HPDE6-E6E7 (cell line): ENCODE measurements around the gene ABCF1.

Experiments used
- DNase-seq: peaks from one replicate; pipeline ENCODE4 v3.0.0; 2011; ENCODE audit warnings: missing footprints; ENCODE audit errors: extremely low spot score

The ABCF1 gene

DNA sequence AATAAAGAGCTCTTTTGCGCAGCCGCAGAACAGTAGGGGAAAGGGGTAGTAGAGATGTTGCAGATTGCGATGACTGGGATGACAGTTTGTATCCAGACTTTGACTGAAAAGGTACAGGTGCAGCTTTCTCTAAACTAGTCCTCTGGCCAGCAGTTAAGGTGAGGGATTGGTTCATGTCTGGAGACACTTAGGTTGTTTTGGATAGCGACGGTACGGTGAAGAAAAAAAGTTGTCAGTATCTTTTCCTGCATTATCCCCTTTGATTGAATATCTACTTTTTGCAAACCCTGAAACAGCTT, 13.6 kb upstream of the ABCF1 start:
- DNase-seq = no peak

DNA sequence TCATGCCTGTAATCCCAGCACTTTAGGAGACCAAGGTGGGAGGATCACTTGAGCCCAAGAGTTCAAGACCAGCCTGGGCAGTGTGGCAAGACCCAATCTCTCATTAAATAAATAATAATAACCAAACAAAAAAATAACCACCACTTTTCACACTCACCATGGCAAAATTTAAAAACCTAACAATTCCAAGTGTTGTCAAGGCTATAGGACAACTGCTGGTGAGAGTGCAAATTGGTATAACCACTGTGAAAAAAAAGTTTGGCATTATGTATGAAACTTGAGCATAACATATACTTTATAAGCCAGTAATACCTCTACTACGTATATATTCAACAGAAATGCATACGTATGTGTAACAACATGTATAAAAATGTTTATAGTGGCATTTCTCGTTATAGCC, 10.3 kb upstream of the ABCF1 start:
- DNase-seq = no peak

DNA sequence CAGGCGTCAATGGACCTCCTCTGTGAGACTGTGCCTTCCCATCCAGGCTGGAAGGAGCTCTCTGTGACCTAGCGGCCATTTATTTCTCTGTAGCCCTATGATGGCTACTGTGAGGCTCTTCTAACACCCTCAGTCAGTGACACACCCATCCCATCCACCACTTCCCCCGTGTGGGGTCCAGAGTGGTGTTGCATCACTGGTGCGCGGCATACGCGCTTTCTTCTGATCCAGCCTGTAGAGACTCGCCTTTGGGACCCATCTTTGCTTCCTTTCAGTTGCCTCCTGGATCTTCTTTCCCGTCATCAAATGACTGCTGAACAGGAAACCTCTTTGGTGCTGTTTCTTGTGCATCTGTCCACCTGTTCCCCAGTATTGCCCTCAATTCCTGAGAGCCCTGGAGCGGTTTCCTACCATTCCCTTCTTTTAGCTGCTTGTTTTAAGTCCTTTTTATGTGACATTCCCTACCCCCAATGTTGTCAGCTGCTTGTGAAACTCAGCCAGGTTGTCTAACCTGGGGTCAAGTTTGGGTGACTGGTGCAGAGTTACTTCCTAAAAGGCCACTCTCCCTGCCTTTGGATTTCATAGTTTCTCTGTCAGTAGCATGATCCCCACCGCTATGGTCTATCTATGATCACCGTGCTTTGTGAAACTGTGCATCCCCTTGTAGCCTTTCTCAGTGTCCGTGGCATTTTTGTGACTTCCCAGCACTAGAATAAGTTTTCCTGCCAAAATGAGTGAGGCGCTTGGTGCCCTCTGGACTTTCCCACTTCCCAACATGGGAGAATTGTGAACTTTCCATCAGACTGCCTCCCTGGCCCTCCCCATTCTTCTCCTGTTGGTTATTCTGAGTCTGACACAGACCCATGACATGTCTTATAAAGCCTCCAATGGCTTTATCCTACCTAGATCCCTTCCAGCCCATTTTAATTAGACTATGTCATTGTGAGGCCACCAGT, 8.5 kb upstream of the ABCF1 start:
- no peak for DNase-seq

DNA sequence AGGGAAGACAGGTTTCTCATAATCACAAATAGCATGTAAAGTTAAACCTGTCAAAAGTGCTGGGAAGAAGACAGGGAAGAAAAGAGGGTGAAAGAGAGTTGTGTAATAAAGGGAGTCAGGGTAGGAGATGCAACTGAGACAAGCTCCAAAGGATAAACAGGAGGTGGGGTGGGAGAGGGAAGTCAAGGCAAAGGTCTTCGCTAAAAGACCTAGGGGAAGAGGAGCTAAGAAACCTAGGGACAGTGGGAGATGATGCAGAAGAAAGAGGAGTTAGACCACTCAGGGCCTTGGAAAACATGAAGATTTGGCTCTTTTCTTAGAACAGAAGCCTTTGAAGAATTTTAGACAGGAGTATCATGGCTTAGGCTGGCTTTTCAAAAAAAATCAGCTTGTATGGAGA, 7.1 kb upstream of the ABCF1 start:
- no peak for DNase-seq

DNA sequence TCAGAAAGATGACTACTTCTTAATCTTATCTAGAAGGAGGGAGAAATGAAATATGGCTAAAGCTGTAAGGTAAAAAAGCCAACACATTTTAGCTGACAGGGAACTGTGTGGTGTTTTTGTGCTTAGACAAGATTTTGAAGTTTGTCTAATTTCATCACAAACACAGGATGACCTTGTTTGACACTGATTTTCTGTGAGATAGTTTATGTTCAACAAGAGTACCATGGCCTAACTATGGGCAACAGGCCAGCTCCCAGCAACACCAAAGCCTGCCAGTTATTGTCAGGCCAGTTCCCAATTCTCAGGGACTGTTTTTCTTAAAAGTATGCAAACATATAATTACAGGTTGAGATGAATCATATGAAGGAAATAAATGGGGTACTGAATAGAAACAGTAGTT, 5.5 kb upstream of the ABCF1 start:
- DNase-seq = no peak

DNA sequence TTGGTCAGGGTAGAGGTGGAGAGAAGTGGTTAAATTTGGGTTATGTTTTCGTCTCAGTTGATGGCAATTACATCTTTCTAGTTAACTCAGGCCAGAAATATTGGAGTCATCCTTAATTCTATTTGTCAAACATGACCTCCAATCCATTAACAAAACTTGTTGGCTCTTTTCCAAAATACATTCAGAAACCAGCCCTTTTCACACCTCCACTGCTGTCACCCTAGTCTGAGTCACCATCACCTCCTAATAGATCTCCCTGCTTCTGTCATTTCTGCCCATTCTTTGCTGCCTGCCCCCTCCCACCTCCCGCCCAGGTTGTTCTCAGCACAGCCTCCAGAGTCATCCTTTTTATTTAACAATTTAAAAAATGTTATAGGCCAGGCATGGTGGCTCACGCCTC, 3.0 kb upstream of the ABCF1 start:
- DNase-seq = no peak

DNA sequence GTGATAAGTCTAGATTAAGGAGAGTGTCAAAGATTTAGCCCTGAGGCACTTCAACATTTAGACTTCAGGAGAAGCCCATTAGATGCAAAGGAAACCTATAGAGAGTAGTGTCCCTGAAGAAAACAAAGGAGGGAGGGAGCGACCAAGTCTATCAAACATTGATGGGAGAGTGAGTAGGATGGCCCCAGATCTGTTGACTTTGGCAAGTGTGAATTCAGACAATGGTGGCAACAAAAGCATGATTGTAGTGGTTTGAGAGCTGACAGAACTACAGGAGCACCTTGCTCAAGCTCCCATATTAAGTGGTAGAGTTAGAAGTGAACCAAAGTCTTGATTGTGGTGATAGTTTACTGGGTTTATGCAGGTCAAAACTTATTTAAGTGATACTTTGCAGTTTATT, 979 bp upstream of the ABCF1 start:
- DNase-seq = no peak

DNA sequence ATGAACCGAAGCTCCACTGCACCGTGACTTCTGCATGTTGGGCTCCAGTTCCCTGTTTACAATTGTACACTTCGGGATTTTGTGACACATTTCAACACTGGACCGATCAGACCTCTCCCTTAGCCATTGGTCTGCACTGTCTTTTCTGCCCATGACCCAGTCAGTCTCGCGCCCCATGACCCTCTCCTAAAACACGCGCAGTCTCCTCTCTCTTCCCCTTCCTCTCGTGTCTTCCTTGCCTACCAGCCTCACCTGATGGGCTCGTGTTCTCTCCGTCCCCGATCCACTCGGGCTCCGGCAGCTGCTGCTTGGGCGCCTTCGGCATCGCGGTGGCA, 535 bp upstream of the ABCF1 start:
- no peak for DNase-seq

DNA sequence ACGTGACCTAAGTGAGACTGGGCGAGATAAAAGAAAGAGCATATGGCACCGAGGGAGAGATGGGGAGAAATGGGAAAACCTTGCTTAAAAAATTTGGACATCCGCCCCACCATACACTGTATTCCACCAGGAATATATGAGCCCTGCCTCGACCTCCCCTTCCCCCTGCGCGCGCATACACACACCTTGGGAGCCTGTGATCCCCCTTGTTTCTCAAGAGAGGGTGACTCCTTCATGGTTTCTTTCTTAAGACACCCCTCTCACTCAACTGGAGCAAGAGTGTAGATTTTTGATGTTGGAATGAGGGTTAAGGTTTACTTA, 480 bp downstream of the ABCF1 start:
- no peak for DNase-seq

DNA sequence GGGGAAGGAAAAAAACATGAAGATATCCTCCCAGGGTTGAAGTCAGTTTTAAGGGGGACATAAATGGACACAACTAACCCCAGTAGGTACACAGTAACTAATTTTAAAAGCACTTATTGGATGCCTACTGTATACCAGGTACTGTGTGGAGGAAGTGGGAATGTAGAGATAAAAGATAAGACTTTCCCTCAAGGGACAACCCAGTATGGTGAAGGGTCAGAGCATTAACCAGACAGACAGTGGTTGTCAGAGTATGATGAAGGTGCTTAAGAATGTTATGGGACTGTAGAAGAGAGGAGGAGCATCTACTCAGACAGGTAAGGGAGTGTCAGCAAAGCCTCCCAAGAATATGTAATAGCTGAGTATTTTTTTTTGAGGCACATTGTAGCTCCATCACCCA, 906 bp downstream of the ABCF1 start:
- no peak for DNase-seq

DNA sequence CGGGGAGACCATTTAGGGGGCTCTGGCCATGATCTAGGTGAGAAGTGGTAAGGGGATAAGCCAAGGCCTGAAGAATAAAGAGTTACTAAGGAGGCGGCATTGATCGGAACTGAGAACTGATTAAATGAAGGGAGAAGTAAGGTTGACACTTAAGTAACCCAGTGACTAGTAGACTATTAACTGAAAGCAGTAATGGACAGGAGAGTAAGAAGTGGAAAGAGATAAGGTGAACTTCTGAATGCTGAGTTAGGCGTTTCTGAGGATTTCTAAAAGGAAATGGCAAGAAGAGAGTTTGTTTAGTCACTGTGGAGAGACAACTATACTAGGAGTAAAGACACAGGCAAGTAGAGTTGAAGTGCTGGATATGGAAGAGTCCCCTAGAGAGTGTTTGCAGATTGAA, 1.9 kb downstream of the ABCF1 start:
- DNase-seq = no peak

DNA sequence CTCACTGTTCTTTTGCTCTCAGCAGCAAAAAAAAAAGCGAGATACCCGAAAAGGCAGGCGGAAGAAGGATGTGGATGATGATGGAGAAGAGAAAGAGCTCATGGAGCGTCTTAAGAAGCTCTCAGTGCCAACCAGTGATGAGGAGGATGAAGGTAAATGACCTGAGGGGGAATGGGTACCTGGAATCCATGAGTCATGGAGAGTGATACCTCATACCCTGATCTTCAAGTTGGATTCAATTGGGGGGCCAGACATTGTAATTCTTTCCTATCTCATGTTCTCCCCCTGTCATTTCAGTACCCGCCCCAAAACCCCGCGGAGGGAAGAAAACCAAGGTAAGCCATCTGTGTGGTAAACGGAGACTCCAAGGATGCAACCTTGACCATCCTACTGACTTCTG, 6.8 kb downstream of the ABCF1 start:
- DNase-seq = no peak

DNA sequence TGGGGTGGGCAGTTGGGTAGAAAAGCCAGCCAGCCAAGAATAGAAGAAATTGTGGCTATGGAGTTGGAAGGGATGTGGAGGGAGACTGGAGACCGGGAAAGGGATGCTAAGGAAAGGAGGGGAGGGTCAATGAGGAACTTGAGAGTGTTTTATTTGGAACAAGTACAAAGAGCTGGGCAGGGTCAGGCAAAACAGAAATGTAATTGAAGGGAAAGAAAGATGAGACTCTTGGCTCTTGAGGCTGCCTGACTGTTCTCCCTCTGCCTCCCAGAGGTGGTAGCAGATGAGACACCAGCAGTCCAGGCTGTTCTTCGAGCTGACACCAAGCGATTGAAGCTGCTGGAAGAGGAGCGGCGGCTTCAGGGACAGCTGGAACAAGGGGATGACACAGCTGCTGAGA, 12.7 kb downstream of the ABCF1 start:
- DNase-seq = no peak

DNA sequence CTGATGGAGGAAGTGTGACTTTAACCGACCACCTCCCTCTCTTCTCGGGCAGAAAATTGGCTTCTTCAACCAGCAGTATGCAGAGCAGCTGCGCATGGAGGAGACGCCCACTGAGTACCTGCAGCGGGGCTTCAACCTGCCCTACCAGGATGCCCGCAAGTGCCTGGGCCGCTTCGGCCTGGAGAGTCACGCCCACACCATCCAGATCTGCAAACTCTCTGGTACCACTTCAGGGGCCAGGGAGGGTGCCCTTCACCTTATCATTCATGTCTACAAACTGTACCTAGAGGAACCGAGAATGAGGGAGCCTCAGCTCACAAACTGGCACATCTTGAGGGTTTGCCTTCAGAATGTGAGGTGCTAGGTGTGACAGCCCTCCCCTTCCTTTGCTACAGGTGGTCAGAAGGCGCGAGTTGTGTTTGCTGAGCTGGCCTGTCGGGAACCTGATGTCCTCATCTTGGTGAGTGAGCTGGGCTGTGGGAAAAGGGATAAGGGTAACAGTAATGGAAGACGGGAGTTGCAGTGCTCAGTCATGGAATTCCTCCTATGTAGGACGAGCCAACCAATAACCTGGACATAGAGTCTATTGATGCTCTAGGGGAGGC, 18.6 kb downstream of the ABCF1 start:
- no peak for DNase-seq

DNA sequence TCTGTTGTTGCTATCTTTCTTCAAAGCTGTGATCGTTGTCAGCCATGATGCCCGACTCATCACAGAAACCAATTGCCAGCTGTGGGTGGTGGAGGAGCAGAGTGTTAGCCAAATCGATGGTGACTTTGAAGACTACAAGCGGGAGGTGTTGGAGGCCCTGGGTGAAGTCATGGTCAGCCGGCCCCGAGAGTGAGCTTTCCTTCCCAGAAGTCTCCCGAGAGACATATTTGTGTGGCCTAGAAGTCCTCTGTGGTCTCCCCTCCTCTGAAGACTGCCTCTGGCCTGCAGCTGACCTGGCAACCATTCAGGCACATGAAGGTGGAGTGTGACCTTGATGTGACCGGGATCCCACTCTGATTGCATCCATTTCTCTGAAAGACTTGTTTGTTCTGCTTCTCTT, 19.3 kb downstream of the ABCF1 start:
- no peak for DNase-seq

DNA sequence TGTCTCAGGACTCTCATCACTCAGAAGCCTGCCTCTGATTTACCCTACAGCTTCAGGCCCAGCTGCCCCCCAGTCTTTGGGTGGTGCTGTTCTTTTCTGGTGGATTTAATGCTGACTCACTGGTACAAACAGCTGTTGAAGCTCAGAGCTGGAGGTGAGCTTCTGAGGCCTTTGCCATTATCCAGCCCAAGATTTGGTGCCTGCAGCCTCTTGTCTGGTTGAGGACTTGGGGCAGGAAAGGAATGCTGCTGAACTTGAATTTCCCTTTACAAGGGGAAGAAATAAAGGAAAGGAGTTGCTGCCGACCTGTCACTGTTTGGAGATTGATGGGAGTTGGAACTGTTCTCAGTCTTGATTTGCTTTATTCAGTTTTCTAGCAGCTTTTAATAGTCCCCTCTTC, 19.8 kb downstream of the ABCF1 start:
- DNase-seq = peak; percentile 94

DNA sequence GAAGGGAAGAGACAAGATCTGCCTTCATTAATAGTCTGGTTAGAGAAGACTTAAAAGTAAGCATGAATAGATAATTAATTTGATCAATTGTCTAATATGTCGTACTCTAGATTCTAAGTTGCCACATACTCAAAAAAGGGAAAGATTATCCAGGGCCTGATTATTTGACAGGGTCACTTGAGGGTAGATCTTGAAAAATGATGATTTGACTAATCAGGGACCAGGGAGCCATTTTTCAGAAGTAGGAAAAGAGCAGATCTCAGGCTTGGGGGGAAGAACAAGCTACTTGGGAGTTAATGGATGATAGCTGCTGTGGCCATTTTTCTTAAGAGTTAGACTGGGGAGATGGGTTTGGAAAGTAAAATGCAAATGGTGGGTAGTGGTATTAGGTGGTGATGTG, 21.0 kb downstream of the ABCF1 start:
- no peak for DNase-seq

DNA sequence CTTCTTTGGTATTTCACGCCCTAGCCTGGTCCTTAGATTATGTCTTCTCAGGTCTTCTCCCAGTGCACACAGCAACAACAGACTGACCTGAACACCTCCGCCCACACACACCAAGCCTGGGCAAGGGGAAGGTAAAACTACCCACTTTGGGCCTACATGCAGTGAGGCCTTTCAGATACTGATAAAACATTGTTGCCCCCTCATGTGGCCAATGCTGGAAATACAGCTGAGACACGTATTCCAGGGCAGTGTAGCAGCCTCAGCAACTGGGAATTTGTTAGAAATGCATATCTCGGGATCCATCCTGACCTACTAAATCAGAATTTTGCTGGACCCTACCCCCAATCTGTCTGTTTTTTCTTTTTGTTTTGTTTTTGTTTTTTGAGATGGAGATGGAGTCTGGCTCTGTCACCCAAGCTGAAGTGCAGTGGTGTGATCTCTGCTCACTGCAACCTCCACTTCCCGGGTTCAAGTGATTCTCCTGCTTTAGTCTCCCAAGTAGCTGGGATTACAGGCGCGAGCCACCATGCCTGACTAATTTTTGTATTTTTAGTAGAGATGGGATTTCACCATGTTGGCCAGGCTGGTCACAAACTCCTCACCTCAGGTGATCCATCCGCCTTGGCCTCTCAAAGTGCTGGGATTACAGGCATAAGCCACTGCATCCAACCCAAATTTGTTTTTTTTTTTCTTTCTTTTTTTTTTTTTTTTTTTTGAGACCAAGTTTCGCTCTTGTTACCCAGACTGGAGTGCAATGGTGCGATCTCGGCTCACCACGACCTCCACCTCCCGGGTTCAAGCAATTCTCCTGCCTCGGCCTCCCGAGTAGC, 26.3 kb downstream of the ABCF1 start:
- peak; percentile 52 for DNase-seq

DNA sequence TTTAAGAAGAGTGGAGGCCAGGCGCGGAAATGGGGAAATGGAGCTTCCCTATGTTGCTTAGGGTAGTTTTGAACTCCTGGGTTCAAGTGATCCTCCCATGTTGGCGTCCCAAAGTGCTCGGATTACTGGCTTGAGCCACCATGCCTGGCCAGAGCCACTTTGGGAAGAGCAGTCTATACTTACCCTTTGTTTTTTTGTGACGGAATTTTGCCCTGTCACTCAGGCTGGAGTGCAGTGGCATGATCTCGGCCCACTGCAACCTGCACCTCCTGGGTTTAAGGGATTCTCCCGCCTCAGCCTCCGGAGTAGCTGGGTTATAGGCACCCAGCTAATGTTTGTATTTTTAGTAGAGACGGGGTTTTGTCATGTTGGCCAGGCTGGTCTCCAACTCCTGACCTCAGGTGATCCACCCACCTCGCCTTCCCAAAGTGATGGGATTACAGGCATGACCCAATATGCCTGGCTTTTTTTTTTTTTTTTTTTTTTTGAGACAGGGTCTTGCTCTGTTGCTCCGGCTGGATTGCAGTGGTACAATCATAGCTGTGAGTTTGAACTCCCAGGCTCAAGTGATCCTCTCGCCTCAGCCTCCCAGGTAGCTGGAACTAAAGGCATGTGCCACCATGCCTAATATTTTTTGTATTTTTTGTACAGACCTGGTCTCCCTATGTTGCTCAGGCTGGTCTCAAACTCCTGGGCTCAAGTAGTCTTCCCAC, 27.8 kb downstream of the ABCF1 start:
- no peak for DNase-seq

DNA sequence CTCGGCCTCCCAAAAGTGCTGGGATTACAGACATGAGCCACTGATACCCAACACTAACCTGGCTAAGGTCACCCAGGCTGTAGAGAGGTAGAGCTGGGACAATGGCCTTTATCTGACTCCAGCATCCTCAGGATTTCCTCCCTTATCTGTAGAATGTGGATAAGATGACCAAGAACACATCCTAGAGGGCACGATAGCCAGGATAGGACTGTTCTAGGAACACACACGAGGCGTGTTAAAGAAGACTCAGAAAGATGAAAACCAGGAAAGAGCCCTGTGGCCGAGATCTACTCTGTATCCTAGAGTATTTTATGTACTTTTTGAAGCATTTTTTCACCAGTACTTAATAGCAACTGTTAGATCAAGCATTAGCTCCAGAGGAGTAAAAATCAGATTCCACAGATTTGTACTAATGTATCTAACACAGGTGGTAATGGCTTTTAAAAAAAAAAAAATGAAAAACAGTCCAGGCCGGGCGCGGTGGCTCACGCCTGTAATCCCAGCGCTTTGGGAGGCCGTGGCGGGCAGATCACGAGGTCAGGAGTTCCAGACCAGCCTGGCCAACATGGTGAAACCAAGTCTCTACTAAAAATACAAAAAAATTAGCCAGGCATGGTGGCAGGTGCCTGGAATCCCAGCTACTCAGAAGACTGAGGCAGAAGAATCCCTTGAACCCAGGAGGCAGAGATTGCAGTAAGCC, 28.5 kb downstream of the ABCF1 start:
- DNase-seq = no peak

DNA sequence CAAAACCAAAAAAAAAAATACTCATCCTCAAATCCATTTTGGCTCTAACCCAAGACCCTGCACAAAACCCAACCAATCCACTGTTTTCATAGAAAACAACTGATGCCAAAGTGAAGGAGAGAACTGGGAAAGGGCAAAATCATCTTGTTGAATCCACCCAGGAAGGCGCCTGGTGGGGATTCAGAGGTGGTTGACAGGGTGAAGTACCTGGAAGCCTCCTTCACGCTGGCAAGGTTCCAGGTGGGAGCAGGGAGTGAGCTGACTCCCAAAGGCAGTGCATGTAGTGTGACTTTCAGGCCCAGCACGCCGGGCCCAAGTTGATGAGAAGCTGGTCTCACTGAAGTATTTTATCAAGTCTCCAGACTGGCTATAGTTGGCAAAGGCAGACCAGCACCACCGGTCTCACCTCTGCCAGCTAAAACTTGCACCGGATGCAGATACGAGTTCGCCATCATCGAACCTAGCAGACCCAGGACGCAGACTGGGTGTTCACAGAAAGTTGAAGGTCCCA, 29.3 kb downstream of the ABCF1 start:
- no peak for DNase-seq

DNA sequence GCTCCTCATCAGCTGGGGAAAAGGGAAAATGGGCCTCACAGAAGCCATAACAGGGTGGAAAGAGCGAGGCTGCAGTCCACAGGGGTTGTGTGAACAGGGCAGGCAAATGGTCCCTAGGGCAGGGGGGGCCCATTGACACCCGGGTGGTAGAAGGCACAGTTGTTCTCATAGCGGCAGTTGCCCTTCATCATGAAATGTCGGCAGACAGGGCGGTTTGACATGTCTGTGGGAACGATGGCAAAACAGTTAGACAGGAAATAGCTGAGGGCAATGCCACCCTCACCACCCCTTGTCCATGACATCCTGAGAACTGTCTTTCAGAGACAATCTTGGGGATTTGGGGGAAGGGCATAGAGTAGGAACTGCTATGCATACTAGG, 30.2 kb downstream of the ABCF1 start:
- no peak for DNase-seq
